IPS-18a (cell line): ENCODE results near the gene DDT.
"Not testable (repeated sequence)": the region's sequence is repeated elsewhere in the genome, so short reads cannot be mapped to it uniquely, and the experiment has no call there.

ENCODE experiments used
- H3K27ac ChIP-seq: one replicate; pipeline ENCODE4 v1.5.1; 2013; ENCODE audit warnings: low read length
- H3K27me3 ChIP-seq: one replicate; pipeline ENCODE4 v1.6.1; 2013; ENCODE audit warnings: mild to moderate bottlenecking, low read length; ENCODE audit not compliant: control insufficient read depth, insufficient read depth
- H3K36me3 ChIP-seq: one replicate; pipeline ENCODE4 v1.6.1; 2013; ENCODE audit warnings: low read depth, low read length; ENCODE audit not compliant: control insufficient read depth
- H3K4me1 ChIP-seq: one replicate; pipeline ENCODE4 v1.6.1; 2013; ENCODE audit warnings: low read depth, low read length; ENCODE audit not compliant: control insufficient read depth
- H3K4me3 ChIP-seq: one replicate; pipeline ENCODE4 v1.5.1; 2013; ENCODE audit warnings: low read length
- H3K9ac ChIP-seq: one replicate; pipeline ENCODE4 v1.6.1; 2013; ENCODE audit warnings: mild to moderate bottlenecking, low read length, moderate library complexity
- H3K9me3 ChIP-seq: one replicate; pipeline ENCODE4 v1.6.1; 2013; ENCODE audit warnings: low read depth, low read length; ENCODE audit not compliant: control insufficient read depth

The DDT gene

GRCh38 chr22:23986538-23987178 lies 12.4 kb upstream of the DDT start:
- H3K27me3 ChIP-seq, H3K9me3 ChIP-seq, H3K4me1 ChIP-seq, H3K4me3 ChIP-seq, H3K27ac ChIP-seq, H3K36me3 ChIP-seq, H3K9ac ChIP-seq: not testable (repeated sequence)

- H3K9ac ChIP-seq, H3K4me1 ChIP-seq, H3K27ac ChIP-seq, H3K9me3 ChIP-seq, H3K27me3 ChIP-seq, H3K4me3 ChIP-seq, H3K36me3 ChIP-seq: not testable (repeated sequence)
These were observed 11.8 kb upstream of the DDT start for GRCh38 chr22:23986089-23986488.

- Histone ChIP-seq H3K9ac (no peak overlapping the region), H3K9me3 (no peaks in the 10 kb centered on the region), H3K4me1 (no peaks in the 10 kb centered on the region), H3K36me3 (no peaks in the 10 kb centered on the region), H3K27ac (no peak overlapping the region), H3K27me3 (no peaks in the 10 kb centered on the region), H3K4me3 (no peak overlapping the region)
These were observed 10.2 kb upstream of the DDT start for GRCh38 chr22:23984430-23984829.

- H3K9me3 ChIP-seq, H3K4me1 ChIP-seq, H3K9ac ChIP-seq, H3K36me3 ChIP-seq, H3K27me3 ChIP-seq, H3K27ac ChIP-seq, H3K4me3 ChIP-seq: not testable (repeated sequence)
These were observed 6.3 kb upstream of the DDT start for GRCh38 chr22:23980567-23980966.

- not testable (repeated sequence) for H3K4me1 ChIP-seq, H3K27ac ChIP-seq, H3K36me3 ChIP-seq, H3K9ac ChIP-seq, H3K9me3 ChIP-seq, H3K4me3 ChIP-seq, H3K27me3 ChIP-seq
These were observed 5.5 kb upstream of the DDT start, which contains the start of gene GSTT2 for GRCh38 chr22:23979557-23980240. Gene GSTT2, plus strand, starts transcription at chr22:23980134.

GRCh38 chr22:23977304-23977703 lies 3.1 kb upstream of the DDT start:
- not testable (repeated sequence) for H3K4me3 ChIP-seq, H3K9ac ChIP-seq, H3K9me3 ChIP-seq, H3K27ac ChIP-seq, H3K4me1 ChIP-seq, H3K27me3 ChIP-seq, H3K36me3 ChIP-seq

- H3K27ac ChIP-seq, H3K9me3 ChIP-seq, H3K4me1 ChIP-seq, H3K9ac ChIP-seq, H3K27me3 ChIP-seq, H3K4me3 ChIP-seq: not testable (repeated sequence)
- peaks cover 20% of the 10 kb centered on the region for H3K36me3 ChIP-seq
These were observed 653 bp upstream of the DDT start for GRCh38 chr22:23974836-23975352.

- H3K4me1 ChIP-seq, H3K9ac ChIP-seq, H3K27me3 ChIP-seq, H3K27ac ChIP-seq, H3K4me3 ChIP-seq, H3K9me3 ChIP-seq: not testable (repeated sequence)
- peaks cover 24% of the 10 kb centered on the region for H3K36me3 ChIP-seq
These were observed 2.3 kb downstream of the DDT start for GRCh38 chr22:23971927-23972326.

GRCh38 chr22:23970816-23971486 lies 3.3 kb downstream of the DDT start:
- no peak overlapping the region for H3K9ac ChIP-seq
- peaks cover 24% of the 10 kb centered on the region for H3K36me3 ChIP-seq
- H3K4me3 ChIP-seq = no peak overlapping the region
- no peaks in the 10 kb centered on the region for H3K4me1 ChIP-seq
- H3K27ac ChIP-seq = no peak overlapping the region
- H3K9me3 ChIP-seq = no peaks in the 10 kb centered on the region
- no peaks in the 10 kb centered on the region for H3K27me3 ChIP-seq

- Histone ChIP-seq H3K4me1 (no peaks in the 10 kb centered on the region), H3K27ac (no peak overlapping the region), H3K9me3 (no peaks in the 10 kb centered on the region), H3K9ac (no peak overlapping the region), H3K4me3 (no peak overlapping the region), H3K36me3 (peaks cover 24% of the 10 kb centered on the region), H3K27me3 (no peaks in the 10 kb centered on the region)
These were observed 4.0 kb downstream of the DDT start for GRCh38 chr22:23970201-23970641.

- H3K4me3 ChIP-seq = no peak overlapping the region
- no peaks in the 10 kb centered on the region for H3K9me3 ChIP-seq
- H3K9ac ChIP-seq = no peak overlapping the region
- H3K36me3 ChIP-seq = peaks cover 24% of the 10 kb centered on the region
- no peaks in the 10 kb centered on the region for H3K4me1 ChIP-seq
- H3K27me3 ChIP-seq = no peaks in the 10 kb centered on the region
- H3K27ac ChIP-seq = no peak overlapping the region
These were observed 5.2 kb downstream of the DDT start for GRCh38 chr22:23969071-23969470.
